Right atrium auricular region (tissue), 2 donors: Measurements from ENCODE around the gene DNM1. TPM values are rescaled to one million over a fixed set of nuclear protein-coding genes. Genes with fewer than 3 reads are reported as not detected.

Source experiments
- DNase-seq: peaks from one replicate; pipeline ENCODE4 v3.0.0-alpha.2; 2019; ENCODE audit warnings: low spot score
- H3K27ac ChIP-seq, 2 donors: fragments of 200-600 bp; sonication (generic); 1 replicate in 1 of 2; 2 replicates in 1 of 2; pipeline ENCODE4 v1.5.1; 2016 to 2019
- H3K27me3 ChIP-seq, 2 donors: fragments of 200-600 bp; sonication (generic); one replicate each; pipeline versions ENCODE4 v1.5.1 to v1.6.0; 2017 to 2019
- H3K36me3 ChIP-seq: fragments of 200-600 bp; sonication (generic); one replicate; pipeline ENCODE4 v1.5.1; 2016
- H3K4me1 ChIP-seq, 2 donors: fragments of 200-600 bp; sonication (generic); one replicate each; pipeline versions ENCODE4 v1.5.1 to v1.6.0; 2017 to 2019
- H3K4me3 ChIP-seq, 2 donors: fragments of 200-600 bp; sonication (generic); 1 replicate in 1 of 2; 2 replicates in 1 of 2; pipeline ENCODE4 v1.5.1; 2017 to 2019; ENCODE audit warnings: mild to moderate bottlenecking in 1 of 2, moderate library complexity in 1 of 2
- H3K9me3 ChIP-seq, 2 donors: fragments of 200-600 bp; sonication (generic); one replicate each; pipeline ENCODE4 v1.5.1; 2019
- total RNA-seq, 2 donors: library from RNA; depleted of rRNA; stranded (reverse); fragments of >200 nt; gene quantifications; one replicate each; pipeline ENCODE4 v1.1.0, GENCODE V29; 2016
- TF ChIP-seq, protein P1 (sequence below), 2 donors: fragments of 200-600 bp; sonication (generic); IDR thresholded peaks; one replicate each; pipeline ENCODE4 v1.5.1; 2019; ENCODE audit warnings: antibody characterized with exemption in 2 of 2

DNM1 gene
- total RNA-seq, 2 donors from 2014 or later, result 2.5 to 3.9 TPM

GRCh38 chr9:128257907-128258306, 54.7 kb downstream of the DNM1 start:
- no peak overlapping the region for H3K27ac ChIP-seq
- no peaks in the 10 kb centered on the region for H3K27me3 ChIP-seq
- no peaks in the 10 kb centered on the region for H3K9me3 ChIP-seq
- TF ChIP-seq, protein P1, sequence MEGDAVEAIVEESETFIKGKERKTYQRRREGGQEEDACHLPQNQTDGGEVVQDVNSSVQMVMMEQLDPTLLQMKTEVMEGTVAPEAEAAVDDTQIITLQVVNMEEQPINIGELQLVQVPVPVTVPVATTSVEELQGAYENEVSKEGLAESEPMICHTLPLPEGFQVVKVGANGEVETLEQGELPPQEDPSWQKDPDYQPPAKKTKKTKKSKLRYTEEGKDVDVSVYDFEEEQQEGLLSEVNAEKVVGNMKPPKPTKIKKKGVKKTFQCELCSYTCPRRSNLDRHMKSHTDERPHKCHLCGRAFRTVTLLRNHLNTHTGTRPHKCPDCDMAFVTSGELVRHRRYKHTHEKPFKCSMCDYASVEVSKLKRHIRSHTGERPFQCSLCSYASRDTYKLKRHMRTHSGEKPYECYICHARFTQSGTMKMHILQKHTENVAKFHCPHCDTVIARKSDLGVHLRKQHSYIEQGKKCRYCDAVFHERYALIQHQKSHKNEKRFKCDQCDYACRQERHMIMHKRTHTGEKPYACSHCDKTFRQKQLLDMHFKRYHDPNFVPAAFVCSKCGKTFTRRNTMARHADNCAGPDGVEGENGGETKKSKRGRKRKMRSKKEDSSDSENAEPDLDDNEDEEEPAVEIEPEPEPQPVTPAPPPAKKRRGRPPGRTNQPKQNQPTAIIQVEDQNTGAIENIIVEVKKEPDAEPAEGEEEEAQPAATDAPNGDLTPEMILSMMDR (IDR thresholded peaks at IDR 0.05), result no peak
- no peak overlapping the region for H3K4me3 ChIP-seq
- H3K4me1 ChIP-seq, result no peaks in the 10 kb centered on the region
- DNase-seq, result no peak
- H3K36me3 ChIP-seq, result peaks cover 63% of the 10 kb centered on the region

GRCh38 chr9:128258326-128258725, 55.1 kb downstream of the DNM1 start:
- Histone ChIP-seq H3K4me1 (no peaks in the 10 kb centered on the region), H3K9me3 (no peaks in the 10 kb centered on the region), H3K27ac (no peak overlapping the region), H3K36me3 (peaks cover 68% of the 10 kb centered on the region), H3K4me3 (no peak overlapping the region), H3K27me3 (no peaks in the 10 kb centered on the region)
- TF ChIP-seq, protein P1 (IDR thresholded peaks at IDR 0.05), result no peak
- DNase-seq, result no peak

GRCh38 chr9:128259156-128259555, 56.0 kb downstream of the DNM1 start:
- Histone ChIP-seq H3K36me3 (peaks cover 73% of the 10 kb centered on the region), H3K27ac (no peak overlapping the region), H3K9me3 (no peaks in the 10 kb centered on the region), H3K4me3 (no peak overlapping the region), H3K4me1 (no peaks in the 10 kb centered on the region), H3K27me3 (no peaks in the 10 kb centered on the region)
- DNase-seq, result no peak
- TF ChIP-seq, protein P1 (IDR thresholded peaks at IDR 0.05), result no peak

GRCh38 chr9:128260340-128260739, 57.2 kb downstream of the DNM1 start:
- H3K4me3 ChIP-seq, result no peak overlapping the region
- no peaks in the 10 kb centered on the region for H3K4me1 ChIP-seq
- H3K36me3 ChIP-seq, result peaks cover 85% of the 10 kb centered on the region
- no peak for DNase-seq
- TF ChIP-seq, protein P1 (IDR thresholded peaks at IDR 0.05), result no peak
- H3K27ac ChIP-seq, result no peak overlapping the region
- no peaks in the 10 kb centered on the region for H3K9me3 ChIP-seq
- H3K27me3 ChIP-seq, result no peaks in the 10 kb centered on the region

DNA sequence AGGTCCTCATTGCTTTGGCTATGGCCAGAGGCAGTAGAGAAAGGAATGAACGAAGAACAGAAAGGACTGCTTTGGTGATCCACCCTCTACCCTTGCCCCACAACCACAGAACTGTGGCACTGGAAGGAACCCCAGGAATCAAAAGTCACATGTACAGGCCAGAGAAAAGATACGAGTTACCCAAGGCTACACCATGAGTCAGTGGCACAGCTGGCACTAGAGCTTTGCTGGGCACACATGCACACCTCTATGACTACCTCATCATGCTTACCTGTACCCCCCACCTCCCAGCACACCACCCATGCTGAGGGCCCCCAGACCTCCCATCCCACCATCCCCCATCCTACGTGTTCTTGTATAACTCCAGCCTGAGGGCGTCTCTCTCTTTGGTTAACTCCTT, 59.5 kb downstream of the DNM1 start:
- no peaks in the 10 kb centered on the region for H3K9me3 ChIP-seq
- H3K4me3 ChIP-seq, result no peak overlapping the region
- TF ChIP-seq, protein P1 (IDR thresholded peaks at IDR 0.05), result no peak
- H3K27me3 ChIP-seq, result no peaks in the 10 kb centered on the region
- H3K36me3 ChIP-seq, result peaks cover 95% of the 10 kb centered on the region
- H3K4me1 ChIP-seq, result no peaks in the 10 kb centered on the region
- no peak overlapping the region for H3K27ac ChIP-seq
- no peak for DNase-seq

DNA sequence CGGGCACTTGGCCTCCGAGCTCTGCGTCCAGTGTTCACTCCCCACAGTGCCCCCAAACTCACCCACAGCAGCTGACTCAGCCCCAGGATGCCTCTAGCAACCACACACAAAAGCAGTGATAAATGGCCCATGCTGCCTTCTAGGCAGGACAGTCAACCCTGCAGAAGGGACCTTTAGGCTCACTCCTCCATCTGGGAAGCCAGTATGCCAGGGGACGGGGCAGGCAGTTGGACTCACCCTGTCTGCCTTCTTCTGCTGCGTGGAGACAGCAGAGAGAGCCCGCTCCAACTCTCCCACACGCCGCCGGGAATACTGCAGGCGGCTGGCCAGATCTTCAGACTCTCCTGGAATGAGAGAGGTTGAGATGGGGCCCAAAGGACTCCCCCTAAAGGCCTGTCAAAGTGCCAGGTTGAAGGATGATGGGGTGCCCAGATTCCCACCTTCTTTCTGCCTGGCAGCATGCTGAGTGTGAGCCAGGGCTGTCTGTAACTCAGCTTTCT, 62.2 kb downstream of the DNM1 start:
- TF ChIP-seq, protein P1 (IDR thresholded peaks at IDR 0.05), result no peak
- DNase-seq, result no peak
- Histone ChIP-seq H3K4me1 (no peaks in the 10 kb centered on the region), H3K4me3 (no peak overlapping the region), H3K9me3 (no peaks in the 10 kb centered on the region), H3K27me3 (no peaks in the 10 kb centered on the region), H3K36me3 (peaks cover 77% of the 10 kb centered on the region), H3K27ac (no peak overlapping the region)
